K562 (cell line): Measurements from ENCODE around the gene POLD1. TPM values are rescaled to one million over a fixed set of nuclear protein-coding genes. Genes with fewer than 3 reads are reported as not detected.

Experiments
- MCM7 ChIP-seq, 2 experiments: fragments of 450-650 bp; IDR thresholded peaks; 2 replicates each; pipeline ENCODE4 v1.6.1; 2016 to 2018
- RBM17 ChIP-seq: fragments of 200-400 bp; formaldehyde crosslinking; IDR thresholded peaks from 2 replicates; pipeline ENCODE4 v1.6.1; 2017; ENCODE audit warnings: low read depth, mild to moderate bottlenecking, low read length, borderline replicate concordance
- RNF2 ChIP-seq: sonication (generic); IDR thresholded peaks from 2 replicates; pipeline ENCODE4 v1.6.1; 2016
- TCF3 ChIP-seq: sonication (generic); formaldehyde crosslinking; IDR thresholded peaks from 2 replicates; pipeline ENCODE4 v1.4.0; 2020; ENCODE audit warnings: mild to moderate bottlenecking, missing genetic modification reagents
- ZNF347 ChIP-seq: fragments of 450-650 bp; formaldehyde crosslinking; IDR thresholded peaks from 2 replicates; pipeline ENCODE4 v1.4.0; 2020; ENCODE audit warnings: low read depth, mild to moderate bottlenecking, moderate library complexity
- polyA plus RNA-seq, 8 experiments: library from polyadenylated mRNA; depleted of rRNA in 4 of 8; stranded (reverse) in 5 of 8; unstranded in 3 of 8; fragments of >200 nt; fragmentation: Nextera tagmentation in 2 of 8; fragmentation: Illumina TruSeq in 1 of 8; extraction: Ambion mirVana in 2 of 8; extraction: Trizol in 1 of 8; gene quantifications; 2 replicates each; pipeline versions ENCODE4 v1.2.1 to v1.2.3, GENCODE V29; 2011 to 2014; ENCODE audit warnings: inconsistent platforms in 1 of 8, missing spikeins in 1 of 8
- total RNA-seq, 7 experiments: library from RNA; depleted of rRNA in 6 of 7; stranded (reverse); fragments of >200 nt in 6 of 7; fragmentation: Illumina TruSeq in 2 of 7; extraction: Trizol in 2 of 7; gene quantifications; 2 replicates each; pipeline versions ENCODE4 v1.2.1 to v1.2.3, GENCODE V29; 2011 to 2021; ENCODE audit warnings: low replicate concordance in 1 of 7
- TF ChIP-seq, protein P1 (sequence below): fragments of 450-650 bp; IDR thresholded peaks from 2 replicates; pipeline ENCODE4 v1.6.1; 2016; ENCODE audit warnings: low read depth
- TF ChIP-seq, protein P2 (sequence below): fragments of 450-650 bp; formaldehyde crosslinking; IDR thresholded peaks from 2 replicates; pipeline ENCODE4 v1.4.0; 2022; ENCODE audit warnings: missing genetic modification characterization
- TF ChIP-seq, protein P3 (sequence below): sonication (generic); IDR thresholded peaks from 2 replicates; pipeline ENCODE4 v1.6.1; 2016
- TF ChIP-seq, protein P4 (sequence below), 3 experiments: fragments of 200-800 bp in 1 of 3; sonication (Bioruptor generic) in 1 of 3; sonication (generic) in 1 of 3; formaldehyde crosslinking in 1 of 3; IDR thresholded peaks; 2 replicates each; pipeline versions ENCODE4 v1.6.1 to v1.8.0; 2016 to 2022; ENCODE audit warnings: mild to moderate bottlenecking in 2 of 3, missing compliant biosample characterization in 2 of 3, missing genetic modification characterization in 2 of 3, missing genetic modification reagents in 1 of 3

Gene POLD1
- total and polyA plus RNA-seq, 9 of the 15 experiments (the other 6 are each of a cell fraction or from before 2014, with no cell fraction given), result 1.3 to 312 (median 47.8) TPM

DNA sequence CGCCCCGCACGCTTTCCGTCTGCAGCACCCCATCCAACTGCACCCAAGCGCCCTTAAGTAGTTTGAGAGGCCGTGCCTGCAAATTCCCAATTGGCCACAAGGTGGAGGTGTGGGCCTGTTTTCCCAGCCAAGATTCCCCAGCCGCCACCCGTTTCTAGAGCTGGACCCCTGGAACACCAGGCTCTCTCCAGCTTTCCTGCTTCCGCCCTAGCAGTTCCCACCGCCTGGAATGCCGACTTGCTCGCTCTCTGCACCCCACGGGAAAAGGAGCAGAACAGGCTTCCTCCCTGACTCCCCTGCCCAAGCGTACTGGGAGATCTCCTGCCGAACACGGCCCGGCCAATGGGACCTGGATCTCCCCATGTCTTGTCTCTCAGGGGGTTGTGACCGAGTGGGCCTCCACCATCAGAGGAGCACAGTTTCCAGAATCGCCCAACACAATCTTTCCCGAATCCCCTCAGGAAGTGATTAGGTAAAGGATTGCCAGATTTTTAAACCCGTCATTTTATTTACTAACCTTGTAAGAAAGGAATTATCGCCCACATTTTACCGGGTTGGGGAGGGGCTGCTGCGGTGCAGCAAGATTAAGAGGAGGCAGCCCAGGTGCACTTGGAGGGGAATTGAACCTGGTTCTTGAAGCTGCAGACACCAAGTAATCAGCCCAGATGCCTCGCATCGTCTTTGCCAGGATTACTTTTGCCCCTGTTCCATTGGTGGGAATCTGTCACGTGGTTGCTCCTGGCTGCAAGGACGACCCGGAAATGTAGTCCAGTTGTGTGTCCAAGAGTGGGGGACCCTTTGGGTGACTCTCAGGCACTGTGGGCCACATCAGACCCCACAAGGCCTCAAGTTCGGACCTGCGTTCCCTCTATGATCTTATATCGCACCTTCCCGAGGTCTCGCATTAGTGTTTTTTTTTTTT, 15.2 kb upstream of the POLD1 start (continued):
- TF ChIP-seq, protein P1, sequence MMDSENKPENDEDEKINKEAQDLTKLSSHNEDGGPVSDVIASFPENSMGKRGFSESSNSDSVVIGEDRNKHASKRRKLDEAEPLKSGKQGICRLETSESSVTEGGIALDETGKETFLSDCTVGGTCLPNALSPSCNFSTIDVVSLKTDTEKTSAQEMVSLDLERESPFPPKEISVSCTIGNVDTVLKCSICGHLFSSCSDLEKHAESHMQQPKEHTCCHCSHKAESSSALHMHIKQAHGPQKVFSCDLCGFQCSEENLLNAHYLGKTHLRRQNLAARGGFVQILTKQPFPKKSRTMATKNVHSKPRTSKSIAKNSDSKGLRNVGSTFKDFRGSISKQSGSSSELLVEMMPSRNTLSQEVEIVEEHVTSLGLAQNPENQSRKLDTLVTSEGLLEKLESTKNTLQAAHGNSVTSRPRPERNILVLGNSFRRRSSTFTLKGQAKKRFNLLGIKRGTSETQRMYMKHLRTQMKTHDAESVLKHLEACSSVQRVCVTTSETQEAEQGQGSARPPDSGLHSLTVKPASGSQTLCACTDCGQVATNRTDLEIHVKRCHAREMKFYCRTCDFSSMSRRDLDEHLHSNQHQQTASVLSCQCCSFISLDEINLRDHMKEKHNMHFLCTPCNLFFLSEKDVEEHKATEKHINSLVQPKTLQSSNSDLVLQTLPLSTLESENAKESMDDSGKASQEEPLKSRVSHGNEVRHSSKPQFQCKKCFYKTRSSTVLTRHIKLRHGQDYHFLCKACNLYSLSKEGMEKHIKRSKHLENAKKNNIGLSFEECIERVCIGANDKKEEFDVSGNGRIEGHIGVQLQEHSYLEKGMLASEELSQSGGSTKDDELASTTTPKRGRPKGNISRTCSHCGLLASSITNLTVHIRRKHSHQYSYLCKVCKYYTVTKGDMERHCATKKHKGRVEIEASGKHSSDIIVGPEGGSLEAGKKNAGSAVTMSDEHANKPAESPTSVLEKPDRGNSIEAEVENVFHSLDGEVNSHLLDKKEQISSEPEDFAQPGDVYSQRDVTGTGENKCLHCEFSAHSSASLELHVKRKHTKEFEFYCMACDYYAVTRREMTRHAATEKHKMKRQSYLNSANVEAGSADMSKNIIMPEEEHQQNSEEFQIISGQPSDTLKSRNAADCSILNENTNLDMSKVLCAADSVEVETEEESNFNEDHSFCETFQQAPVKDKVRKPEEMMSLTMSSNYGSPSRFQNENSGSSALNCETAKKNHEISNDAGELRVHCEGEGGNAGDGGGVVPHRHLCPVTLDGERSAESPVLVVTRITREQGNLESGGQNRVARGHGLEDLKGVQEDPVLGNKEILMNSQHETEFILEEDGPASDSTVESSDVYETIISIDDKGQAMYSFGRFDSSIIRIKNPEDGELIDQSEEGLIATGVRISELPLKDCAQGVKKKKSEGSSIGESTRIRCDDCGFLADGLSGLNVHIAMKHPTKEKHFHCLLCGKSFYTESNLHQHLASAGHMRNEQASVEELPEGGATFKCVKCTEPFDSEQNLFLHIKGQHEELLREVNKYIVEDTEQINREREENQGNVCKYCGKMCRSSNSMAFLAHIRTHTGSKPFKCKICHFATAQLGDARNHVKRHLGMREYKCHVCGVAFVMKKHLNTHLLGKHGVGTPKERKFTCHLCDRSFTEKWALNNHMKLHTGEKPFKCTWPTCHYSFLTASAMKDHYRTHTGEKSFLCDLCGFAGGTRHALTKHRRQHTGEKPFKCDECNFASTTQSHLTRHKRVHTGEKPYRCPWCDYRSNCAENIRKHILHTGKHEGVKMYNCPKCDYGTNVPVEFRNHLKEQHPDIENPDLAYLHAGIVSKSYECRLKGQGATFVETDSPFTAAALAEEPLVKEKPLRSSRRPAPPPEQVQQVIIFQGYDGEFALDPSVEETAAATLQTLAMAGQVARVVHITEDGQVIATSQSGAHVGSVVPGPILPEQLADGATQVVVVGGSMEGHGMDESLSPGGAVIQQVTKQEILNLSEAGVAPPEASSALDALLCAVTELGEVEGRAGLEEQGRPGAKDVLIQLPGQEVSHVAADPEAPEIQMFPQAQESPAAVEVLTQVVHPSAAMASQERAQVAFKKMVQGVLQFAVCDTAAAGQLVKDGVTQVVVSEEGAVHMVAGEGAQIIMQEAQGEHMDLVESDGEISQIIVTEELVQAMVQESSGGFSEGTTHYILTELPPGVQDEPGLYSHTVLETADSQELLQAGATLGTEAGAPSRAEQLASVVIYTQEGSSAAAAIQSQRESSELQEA, result no peak
- TF ChIP-seq RNF2, result no peak
- no peak for TF ChIP-seq ZNF347
- TF ChIP-seq RBM17, result no peak
- no peak for TF ChIP-seq MCM7 (IDR thresholded peaks at IDR 0.05)
- TF ChIP-seq TCF3 (CRISPR knock-in tag), result no peak
- TF ChIP-seq, protein P2, sequence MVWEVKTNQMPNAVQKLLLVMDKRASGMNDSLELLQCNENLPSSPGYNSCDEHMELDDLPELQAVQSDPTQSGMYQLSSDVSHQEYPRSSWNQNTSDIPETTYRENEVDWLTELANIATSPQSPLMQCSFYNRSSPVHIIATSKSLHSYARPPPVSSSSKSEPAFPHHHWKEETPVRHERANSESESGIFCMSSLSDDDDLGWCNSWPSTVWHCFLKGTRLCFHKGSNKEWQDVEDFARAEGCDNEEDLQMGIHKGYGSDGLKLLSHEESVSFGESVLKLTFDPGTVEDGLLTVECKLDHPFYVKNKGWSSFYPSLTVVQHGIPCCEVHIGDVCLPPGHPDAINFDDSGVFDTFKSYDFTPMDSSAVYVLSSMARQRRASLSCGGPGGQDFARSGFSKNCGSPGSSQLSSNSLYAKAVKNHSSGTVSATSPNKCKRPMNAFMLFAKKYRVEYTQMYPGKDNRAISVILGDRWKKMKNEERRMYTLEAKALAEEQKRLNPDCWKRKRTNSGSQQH (CRISPR knock-in tag), result no peak
- TF ChIP-seq, protein P3, sequence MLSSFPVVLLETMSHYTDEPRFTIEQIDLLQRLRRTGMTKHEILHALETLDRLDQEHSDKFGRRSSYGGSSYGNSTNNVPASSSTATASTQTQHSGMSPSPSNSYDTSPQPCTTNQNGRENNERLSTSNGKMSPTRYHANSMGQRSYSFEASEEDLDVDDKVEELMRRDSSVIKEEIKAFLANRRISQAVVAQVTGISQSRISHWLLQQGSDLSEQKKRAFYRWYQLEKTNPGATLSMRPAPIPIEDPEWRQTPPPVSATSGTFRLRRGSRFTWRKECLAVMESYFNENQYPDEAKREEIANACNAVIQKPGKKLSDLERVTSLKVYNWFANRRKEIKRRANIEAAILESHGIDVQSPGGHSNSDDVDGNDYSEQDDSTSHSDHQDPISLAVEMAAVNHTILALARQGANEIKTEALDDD, result no peak
- TF ChIP-seq, protein P4, sequence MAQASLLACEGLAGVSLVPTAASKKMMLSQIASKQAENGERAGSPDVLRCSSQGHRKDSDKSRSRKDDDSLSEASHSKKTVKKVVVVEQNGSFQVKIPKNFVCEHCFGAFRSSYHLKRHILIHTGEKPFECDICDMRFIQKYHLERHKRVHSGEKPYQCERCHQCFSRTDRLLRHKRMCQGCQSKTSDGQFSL (CRISPR knock-in tag; IDR thresholded peaks at IDR 0.05), result no peak
- TF ChIP-seq, protein P4 (tag; IDR thresholded peaks at IDR 0.05), result no peak
